ENCODE data around the gene DEAF1.

DEAF1 gene

DNA sequence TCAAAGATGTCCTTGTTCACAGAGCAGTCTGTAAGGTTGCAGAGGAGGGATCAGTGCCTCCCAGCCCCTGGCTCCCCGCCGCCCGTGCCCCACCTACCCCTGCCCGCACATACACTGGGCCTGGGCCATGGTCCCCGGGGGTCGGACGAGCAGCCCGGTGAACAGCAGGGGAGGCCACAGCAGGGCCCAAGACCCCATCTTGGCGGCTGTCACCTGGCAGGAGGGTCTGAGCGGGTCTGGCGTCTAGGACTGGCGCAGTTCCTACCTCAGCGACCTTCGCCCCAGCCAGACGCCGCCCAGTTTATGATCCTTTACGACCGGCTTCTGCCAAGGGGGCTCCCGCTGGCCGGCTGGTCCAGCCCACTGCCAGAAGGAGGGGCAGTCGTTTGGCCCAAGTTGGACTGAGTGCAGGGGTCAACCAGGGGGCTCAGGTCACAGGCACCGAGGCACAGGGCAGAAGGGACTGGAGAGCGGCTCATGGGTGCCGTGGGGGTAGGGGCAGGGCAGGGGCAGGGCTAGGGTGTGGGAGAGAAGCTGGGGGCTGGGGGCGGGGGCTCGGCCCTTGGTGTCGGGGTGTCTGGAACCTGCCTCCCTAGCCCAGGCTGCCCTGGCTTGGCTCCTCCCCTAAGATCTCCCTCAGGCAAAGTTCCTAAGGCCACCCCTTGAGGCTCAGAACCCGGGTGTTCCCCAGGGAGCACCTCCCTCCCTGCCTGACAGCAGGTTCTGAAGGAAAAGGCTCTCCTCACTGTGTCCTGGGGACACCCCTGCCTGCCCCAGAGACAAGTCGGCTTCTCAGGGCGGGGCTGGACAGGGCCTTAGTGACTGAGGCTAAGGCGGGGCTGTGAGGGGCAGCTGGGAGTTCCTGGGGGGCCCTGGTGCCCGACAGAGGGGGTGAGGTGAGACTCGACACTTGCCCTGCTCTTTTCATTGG, 70.1 kb downstream of the DEAF1 start, which contains the start of gene CDHR5:
TSS of gene CDHR5 (minus strand) at position 251 of the 931 bp plus-strand sequence. CDS start at position 198, 53 bp downstream.
- no peak for DNase-seq (ENCODE audit: low read depth in 2 of 2)

DNA sequence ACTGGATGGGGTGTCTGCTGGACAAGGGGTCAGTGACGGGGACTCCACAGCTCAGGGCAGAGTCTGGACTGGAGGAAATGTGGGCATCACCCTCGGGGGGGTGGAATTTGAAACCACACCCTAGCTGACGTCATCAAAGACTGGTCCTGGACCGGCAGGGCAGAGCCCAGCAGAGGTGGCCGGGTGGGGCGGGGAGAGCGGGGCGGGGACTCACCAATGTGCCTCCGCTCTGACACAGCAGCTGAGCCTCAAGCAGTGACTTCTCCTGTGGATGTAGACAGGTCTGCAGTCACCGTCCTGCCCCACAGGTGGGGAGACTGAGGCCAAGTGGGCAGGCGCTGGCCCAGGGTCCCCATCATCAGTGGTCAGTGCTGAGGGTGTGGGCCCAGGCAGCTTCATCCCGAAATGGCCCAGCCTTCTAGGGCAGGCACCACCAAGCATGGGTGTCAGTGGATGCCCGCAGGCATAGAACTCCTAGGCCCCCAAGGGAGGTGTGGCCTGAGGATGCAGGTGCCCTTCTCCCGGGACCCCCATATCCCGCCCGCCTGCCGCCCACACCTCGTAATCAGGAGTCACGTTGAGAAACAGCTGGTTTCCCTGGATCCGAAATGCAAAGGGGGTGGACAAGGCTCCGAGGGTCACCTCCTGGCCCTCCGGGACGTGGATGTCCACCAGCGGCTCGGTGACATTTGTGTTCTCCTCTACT, 70.9 kb downstream of the DEAF1 start:
- no peak for DNase-seq (ENCODE audit: low read depth in 2 of 2)

DNA sequence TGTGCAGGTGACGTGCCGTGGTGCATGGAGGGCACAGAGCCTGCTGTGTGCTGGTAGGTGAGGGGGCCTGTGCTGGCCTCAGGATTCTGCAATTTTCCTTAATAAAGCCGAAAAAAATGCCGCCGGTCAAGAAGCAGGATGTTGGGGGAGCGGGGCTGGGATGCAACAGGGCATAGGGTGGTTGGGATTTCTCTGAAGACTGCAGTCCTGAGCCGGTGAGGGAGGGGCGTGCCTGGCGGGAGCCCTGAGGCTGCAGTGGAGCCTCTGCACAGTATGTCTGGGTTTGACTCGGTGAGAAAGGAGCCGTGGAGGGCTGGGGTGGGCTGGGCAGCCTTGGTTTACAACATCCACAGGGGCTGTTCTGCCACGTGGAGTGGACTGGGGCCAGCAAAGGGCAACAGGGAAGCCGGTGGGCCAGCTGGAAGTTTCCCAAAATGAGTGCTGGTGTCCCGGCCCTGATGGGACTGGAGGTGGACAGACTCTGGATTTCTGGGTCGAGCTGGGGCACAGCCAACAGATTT, 71.6 kb downstream of the DEAF1 start:
- no peak for DNase-seq (ENCODE audit: low read depth in 2 of 2)

DNA sequence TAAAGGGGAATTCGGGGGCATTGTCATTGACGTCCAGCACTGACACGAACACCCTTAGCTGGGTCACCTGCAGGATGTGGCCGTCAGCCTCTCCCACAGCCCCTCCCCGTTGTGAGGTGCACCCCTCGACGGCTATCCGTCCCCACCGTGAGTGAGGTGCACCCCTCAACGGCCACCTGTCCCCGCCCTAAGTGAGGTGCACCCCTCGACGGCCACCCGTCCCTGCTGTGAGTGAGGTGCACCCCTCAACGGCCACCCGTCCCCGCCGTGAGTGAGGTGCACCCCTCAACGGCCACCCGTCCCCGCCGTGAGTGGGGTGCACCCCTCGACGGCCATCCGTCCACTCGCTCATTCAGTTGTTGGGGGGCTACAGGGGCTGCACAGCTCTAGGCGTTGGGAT, 73.2 kb downstream of the DEAF1 start:
- no peak for DNase-seq (ENCODE audit: low read depth in 2 of 2)

DNA sequence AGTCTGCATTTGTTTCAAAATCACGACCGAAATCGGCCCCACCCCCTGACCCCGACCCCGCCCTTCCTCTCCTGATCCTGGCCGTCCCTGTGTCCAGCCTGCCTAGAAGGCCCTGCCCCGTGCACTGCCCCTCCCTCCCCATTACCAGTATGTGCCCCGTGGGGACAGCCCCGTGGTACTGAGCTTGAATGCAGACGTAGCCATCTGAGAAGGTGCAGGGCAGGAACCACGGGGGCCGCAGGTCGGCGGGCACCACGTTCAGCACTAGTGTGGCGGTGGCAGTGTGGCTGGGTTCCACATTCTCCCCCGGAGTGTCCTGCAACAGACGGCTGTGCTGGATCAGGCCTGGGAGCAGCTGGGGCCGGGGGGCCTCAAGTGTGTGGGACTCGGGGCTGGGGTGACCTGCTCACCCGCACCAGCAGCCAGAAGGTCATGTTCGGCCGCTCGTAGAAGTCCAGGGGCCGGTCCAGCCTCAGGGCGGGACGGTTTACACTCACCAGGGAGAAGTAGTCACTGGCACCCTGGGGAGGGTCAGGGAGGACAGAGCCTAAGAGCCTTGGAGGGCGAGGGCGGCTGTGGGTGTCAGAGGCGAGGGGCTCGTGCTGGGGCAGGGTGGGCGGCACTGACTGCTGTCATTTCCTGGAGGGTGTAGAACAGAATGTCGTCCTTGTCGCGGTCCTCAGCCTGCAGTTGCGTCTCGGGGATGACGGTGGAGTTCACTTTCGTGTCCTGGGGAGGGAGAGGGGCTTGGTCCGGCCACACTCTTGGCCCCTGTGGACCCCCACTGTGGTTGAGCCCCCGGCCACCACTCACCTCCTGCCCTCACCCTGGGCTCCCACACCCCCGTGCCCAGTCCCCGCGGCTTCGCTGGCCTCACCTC, 73.8 kb downstream of the DEAF1 start:
- DNase-seq (ENCODE audit: low read depth in 2 of 2) = no peak

DNA sequence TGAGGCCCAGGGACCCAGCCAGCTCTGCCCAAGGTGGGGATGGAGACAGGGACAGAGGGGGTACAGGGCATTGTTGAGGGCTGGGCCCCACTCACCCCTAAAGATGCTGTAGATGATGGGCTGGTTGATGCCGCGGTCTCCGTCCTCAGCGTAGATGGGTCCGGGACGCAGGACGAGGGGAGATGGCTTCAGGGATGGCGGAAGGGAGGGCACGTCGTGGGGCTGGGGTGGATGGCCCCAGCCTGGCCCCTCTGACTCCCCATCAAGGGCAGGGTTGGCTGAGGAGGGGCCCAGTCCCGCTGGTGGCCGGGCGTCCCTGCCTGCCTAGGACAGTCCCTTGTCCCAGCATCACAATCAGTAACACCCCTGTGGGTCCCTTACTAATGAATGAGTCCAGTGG, 74.8 kb downstream of the DEAF1 start:
- DNase-seq (ENCODE audit: low read depth in 2 of 2) = no peak

DNA sequence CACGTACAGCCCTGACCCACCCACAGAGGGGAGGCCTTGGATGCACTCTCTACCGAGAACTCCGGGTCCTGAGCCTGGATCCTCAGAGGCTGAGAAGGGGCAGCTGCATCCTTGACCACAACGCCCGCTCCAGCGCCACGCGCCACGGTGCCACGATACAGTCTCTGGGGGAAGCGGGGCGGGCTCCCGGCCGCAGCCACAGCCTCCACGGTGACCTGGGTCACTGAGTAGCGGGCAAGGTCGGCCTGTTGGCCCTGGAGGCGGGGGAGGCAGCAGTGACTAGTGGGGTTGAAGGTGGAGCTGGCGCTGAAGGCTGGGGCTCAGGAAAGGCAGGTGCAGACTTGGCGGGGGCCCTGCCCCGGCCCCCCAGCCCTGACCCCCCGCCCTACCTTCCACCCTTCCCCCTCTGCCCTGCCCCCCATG, 75.4 kb downstream of the DEAF1 start:
- DNase-seq (ENCODE audit: low read depth in 2 of 2) = no peak

DNA sequence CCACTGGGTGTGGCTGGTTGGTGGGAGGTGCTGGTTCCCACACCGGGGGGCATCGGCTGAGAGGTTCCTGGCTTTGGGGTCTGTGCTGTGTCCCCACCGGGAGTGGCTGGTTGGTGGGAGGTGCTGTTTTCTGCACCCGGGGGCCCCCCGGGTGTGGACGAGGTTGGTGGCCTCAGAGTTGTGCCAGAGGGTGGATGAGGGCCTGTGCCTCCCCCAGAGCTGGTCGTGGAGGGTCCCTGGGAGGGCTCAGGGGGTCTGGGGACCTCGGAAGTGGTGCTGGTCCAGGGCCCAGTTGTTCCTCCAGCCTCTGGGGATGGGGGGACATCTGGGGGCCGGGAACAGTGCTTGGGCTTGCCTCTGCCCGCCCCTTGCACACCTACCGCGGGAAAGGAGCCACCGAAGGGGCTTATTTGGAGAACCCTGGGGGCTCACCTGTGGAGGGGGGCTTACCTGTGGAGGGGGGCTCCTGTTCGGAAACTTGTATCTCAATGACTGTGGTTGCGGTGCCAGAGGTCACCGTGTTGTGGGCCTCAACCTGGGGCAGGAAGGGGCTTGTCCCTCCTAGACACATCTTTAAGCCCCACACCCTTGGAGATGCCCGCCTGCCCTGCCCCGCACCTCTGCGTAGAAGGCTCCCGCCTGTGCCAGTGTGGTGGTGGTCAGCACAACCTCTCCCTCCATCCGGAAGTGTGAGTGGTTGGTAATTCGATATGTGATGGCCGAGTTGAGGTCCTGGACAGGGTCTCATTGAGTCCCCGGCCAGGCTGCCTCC, 76.0 kb downstream of the DEAF1 start:
- no peak for DNase-seq (ENCODE audit: low read depth in 2 of 2)

DNA sequence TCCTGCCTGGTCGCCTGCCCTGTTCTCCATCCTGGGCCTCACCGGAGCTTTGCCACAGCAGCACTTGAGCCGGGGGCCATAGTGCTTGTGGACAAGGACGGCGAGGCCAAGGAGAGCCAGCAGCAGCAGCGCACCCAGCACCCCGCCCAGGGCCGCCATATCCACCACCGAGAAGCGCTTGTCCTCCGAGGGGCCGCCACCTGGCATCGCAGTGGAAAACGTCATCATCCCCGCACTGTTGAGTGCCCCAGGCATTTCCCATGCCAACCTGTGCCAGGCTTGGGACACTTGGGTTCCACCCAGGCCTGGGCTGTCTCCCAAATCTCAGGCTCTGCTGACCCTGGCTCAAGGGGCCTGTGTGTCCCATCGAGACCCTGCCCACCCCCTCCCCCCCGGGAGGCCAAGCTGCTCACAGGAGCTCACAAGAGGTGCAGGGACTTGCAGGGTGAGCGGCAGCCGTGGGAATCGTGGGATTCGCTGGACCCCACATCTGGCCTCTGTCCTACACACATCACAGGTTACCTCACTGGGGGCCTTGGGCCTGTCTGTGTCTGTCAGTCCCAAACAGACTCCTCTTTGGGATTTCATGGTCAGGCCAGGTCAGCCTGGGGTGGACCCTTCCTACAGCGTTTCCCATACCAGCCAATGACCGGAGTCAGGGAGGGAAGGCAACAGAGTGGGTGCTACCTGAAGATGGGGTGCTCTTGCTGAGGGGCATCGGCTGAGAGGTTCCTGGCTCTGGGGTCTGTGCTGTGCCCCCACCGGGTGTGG, 76.9 kb downstream of the DEAF1 start:
- DNase-seq (ENCODE audit: low read depth in 2 of 2) = no peak

DNA sequence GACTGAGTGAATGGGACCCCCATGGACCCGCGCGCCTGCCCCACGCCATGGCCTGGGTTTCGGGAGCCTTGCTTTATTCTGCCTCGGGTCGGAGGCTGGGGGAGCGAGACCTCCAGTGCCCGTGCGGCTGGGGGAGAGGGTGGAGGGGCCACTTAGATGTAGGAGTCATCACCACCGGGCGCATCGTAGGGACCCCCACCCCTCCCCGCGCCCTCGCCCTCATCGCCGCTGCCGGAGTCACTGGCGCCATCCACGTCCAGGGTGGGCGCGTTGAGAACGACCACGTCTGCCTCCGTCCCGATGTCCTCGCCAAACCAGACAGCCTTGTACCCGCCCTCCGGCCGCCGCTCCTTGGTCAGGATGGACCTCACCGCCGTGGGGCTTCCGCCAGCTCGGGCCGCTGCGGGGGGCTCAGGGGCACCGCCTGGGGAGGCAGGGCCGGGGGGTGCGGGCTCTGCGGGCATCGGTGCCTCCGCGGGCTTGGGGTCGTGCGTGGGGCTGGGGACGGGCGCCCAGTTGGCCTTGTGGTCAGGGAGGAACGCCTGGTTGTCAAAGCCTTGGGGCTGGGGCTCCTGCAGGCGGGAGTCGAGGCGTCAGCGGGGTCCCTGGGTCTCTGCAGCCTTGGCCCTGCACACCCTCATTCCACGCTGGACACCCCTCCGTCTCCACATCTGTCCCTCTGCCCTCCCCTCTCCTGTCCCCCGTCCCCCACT, 77.7 kb downstream of the DEAF1 start:
- DNase-seq (ENCODE audit: low read depth in 2 of 2) = no peak

DNA sequence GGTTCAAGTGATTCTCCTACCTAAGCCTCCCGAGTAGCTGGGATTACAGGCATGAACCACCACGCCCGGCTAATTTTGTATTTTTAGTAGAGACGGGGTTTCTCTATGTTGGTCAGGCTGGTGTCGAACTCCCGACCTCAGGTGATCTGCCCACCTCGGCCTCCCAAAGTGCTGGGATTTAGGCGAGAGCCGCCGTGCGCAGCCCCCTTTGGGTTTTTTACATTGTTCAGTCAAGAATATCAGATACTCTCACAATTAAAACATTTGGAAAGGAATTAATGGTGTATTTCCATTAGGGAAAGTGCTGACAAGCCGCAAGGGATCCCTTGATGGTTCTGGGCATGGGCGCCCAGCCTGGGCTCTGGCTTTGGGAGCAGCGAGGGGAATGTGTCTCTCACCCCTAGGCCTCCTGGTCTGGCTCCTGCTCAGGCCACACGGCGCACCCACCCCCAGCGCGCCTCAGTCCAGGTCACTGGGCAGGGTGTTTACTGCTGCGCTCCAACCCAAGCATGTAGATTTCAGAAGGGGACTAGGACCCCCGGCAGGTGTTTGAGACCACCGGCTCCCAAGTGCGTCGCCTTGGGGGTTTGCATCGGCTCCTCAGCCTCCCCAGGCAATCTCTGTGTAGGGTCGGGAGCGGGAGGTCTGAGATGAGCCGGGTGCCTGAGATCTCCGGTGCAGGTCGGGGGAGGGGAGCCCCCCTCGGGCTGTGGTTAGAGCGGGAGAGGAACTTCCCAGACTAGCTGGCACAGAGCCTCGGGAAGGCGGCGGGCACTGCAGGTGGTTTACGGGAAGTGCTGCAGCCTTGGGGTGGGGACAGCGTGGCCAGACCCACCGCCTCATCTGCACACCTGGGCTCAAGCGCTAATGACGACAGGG, 78.5 kb downstream of the DEAF1 start:
- DNase-seq (ENCODE audit: low read depth in 2 of 2) = no peak

DNA sequence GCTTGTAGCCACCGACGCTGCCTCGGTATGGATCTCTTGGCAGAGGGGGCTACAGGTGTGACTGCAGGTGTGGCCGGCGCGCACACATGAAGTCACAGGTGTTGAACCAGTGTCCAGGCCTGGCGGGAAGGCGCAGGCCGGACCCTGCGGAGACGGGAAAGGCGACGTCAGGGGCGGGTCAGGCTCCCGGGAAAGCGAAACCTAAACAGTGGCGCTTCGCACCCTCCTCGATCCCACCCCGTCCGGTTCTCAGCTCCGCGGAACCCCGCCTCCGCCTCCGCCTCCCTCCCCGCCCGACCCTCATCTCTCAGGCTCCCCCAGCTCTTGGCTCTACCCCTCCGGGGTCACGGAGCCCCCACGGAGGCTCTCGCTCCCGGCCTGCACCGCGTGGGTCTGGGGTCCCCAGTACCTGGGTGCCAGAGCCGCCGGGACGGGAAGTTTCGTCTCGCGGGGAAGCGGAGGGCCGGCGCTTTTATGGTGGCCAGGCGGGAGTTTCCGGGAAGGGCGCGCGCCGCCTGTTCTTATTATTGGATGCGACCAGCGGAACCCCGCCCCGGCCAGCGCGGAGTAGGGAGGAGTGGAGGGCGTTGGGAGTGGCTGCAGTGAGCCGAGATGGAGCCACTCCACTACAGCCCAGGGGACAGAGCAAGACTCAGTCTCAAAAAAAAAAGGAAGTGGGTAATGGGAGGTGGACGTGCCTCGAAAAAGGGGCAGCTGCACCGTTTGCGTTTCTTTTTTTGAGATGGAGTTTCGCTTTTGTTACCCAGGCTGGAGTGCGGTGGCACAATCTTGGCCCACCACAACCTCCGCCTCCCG, 79.3 kb downstream of the DEAF1 start, which contains the start of gene IRF7:
TSS of gene IRF7 (minus strand) at position 447 of the 816 bp plus-strand sequence. CDS start 586 bp downstream, outside the sequence.
- peak; percentile 76 to 82 for DNase-seq (ENCODE audit: low read depth in 2 of 2)

DNA sequence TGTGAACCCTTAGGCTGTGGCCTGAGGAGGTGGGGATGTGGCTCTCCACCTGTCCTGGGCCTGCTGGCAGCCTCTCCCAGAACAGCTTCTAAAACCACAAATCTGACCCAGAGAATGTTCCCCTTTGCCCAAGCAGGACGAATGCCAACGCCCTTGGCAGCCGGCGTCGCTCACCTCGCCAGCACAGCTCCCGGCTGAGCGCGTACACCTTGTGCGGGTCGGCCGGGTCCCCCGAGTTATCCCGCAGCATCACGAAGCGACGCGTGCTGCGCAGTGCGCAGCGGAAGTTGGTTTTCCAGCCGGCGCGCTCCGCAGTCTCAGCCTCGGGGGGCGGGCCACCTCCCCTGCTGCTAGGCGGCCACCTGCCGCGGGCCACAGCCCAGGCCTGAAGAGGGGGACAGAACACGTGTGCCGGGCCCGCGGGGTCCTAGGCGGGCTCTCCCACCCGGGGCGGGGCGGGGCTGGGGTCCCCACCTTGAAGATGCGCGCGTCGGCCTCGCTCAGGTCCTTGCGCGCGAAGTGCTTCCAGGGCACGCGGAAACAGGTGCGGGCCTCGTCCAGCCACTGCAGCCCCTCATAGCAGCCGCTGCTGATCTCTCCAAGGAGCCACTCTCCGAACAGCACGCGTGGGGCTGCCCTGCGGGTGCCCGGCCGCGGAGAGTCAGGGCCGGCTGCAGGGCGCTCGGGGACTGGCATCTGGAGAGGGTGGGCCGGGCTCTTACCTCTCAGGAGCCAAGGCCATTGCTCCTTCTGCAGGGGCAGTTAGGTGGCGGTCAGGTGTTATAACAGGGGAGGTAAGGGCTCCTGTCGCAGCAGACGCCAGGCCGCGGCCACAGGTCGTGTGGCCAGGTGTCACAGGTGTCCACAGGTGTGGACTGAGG, 80.2 kb downstream of the DEAF1 start:
- no peak for DNase-seq (ENCODE audit: low read depth in 2 of 2)

DNA sequence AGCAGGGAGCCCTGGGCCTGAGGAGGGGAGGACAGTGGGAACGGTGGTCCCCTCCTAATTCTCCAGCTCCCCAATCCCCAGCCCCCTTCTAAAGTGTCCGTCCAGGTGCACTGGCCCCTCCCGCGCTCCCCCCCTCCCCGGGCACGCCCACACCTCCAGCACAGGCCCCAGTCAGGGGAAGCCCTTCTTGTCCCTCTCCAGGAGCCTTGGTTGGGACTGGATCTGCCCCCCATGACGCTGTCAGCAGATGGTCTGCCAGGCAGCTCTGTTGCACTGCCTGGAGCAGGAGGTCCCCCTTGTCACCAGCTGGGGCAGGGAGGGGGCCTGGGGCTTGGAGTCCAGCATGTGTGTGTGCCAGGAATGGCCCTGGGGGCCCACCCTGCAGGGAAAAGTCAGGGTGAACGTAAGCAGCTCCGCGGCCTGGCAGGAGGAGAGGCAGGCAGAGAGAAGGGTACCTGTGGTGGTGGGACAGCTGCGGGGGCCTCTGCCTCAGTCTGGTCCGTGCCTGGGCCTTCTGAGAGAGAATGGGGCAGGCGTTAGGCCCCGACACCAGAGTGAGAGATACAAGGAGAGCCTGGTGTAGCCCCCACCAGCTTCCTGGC, 80.9 kb downstream of the DEAF1 start:
- no peak for DNase-seq (ENCODE audit: low read depth in 2 of 2)

DNA sequence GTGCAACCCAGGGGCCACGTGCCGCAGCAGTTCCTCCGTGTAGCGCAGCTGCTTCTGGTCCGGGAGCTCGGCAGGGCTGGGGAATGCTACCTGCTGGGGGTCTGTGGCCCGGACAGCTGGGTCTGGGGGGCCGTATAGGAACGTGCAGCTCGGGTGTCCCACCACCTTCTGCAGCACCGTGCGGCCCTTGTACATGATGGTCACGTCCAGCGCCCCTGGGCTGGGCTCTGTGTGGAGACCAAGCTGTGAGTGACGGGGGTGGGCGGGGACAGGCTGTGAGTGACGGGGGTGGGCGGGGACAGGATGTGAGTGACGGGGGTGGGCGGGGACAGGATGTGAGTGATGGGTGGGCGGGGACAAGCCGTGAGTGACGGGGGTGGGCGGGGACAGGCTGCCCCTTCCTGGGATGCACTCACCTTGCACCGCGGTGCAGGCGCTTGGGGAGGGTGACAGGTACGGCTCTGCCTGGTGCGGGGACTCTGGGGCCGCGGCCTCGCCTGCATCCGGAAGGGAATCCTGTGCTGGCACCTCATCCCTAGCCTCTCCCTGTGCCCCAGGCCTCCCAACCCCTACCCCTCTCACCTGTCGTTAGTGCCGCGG, 81.6 kb downstream of the DEAF1 start:
- DNase-seq (ENCODE audit: low read depth in 2 of 2) = peak; percentile 62 to 70

DNA sequence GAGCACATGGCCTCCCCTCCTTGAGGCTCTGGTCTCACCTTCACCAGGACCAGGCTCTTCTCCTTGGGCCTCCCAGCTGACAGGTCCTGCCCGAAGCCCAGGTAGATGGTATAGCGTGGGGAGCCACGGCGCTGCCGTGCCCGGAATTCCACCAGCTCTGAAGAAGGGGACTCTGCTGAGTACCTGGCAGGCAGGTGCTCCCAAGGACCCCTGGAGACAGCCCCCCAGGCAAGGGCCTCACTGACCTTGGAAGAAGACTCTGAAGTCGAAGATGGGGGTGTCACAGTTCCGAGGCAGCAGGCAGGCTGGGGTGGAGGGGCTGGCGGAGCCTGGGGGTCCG, 82.1 kb downstream of the DEAF1 start:
- DNase-seq (ENCODE audit: low read depth in 2 of 2) = no peak

All from stimulated activated CD8-positive, alpha-beta memory T cell treated with anti-CD3 and anti-CD28 coated beads, Interleukin-15, amount 100 ng/mL, for 48 hours (primary cell).